Fibroblast of lung (primary cell): ENCODE measurements around the gene PDAP1. TPM values are rescaled to one million over a fixed set of nuclear protein-coding genes. Genes with fewer than 3 reads are reported as not detected.

ENCODE experiments used
- DNase-seq, 2 donors: peaks; one replicate each; pipeline versions ENCODE4 v3.0.0 to v3.0.0-alpha.2; 2010; ENCODE audit warnings: low read depth in 2 of 2
- H2AFZ ChIP-seq: 2 replicates; pipeline ENCODE4 v1.5.1; 2012; ENCODE audit warnings: low read length, control low read depth, inconsistent platforms
- H3K27ac ChIP-seq: 2 replicates; pipeline ENCODE4 v1.5.1; 2011; ENCODE audit warnings: low read length, control low read depth; ENCODE audit not compliant: insufficient read depth
- H3K27me3 ChIP-seq: 2 replicates; pipeline ENCODE4 v1.5.1; 2011; ENCODE audit warnings: mild to moderate bottlenecking, low read length; ENCODE audit not compliant: control insufficient read depth, insufficient read depth
- H3K36me3 ChIP-seq: 2 replicates; pipeline ENCODE4 v1.5.1; 2011; ENCODE audit warnings: low read length; ENCODE audit not compliant: control insufficient read depth, insufficient read depth
- H3K4me1 ChIP-seq: 2 replicates; pipeline ENCODE4 v1.5.1; 2011; ENCODE audit warnings: low read length; ENCODE audit not compliant: control insufficient read depth, insufficient read depth; ENCODE audit errors: extremely low read depth
- H3K4me2 ChIP-seq: 2 replicates; pipeline ENCODE4 v1.5.1; 2011; ENCODE audit warnings: low read length, control low read depth; ENCODE audit not compliant: insufficient read depth; ENCODE audit errors: extremely low read depth
- H3K4me3 ChIP-seq, 4 experiments: fragments of 200-600 bp in 1 of 4; sonication (generic) in 1 of 4; replicated peaks in 1 of 4; 2 replicates each; pipeline ENCODE4 v1.5.1; 2011 to 2016; ENCODE audit warnings: low read length in 4 of 4, low read depth in 3 of 4, mild to moderate bottlenecking in 3 of 4, control low read depth in 2 of 4, inconsistent platforms in 1 of 4, mixed read lengths in 1 of 4; ENCODE audit not compliant: insufficient read depth in 1 of 4; ENCODE audit errors: control extremely low read depth in 1 of 4
- H3K79me2 ChIP-seq: 2 replicates; pipeline ENCODE4 v1.5.1; 2012; ENCODE audit warnings: mild to moderate bottlenecking, low read length, inconsistent platforms; ENCODE audit not compliant: control insufficient read depth, insufficient read depth
- H3K9ac ChIP-seq: 2 replicates; pipeline ENCODE4 v1.5.1; 2011; ENCODE audit warnings: mild to moderate bottlenecking, low read length, control low read depth; ENCODE audit not compliant: insufficient read depth
- H3K9me3 ChIP-seq: 2 replicates; pipeline ENCODE4 v1.5.1; 2012; ENCODE audit warnings: low read depth, low read length; ENCODE audit not compliant: control insufficient read depth, insufficient read depth
- H4K20me1 ChIP-seq: 2 replicates; pipeline ENCODE4 v1.5.1; 2011; ENCODE audit warnings: low read length; ENCODE audit not compliant: control insufficient read depth, insufficient read depth; ENCODE audit errors: extremely low read depth
- EZH2 ChIP-seq: IDR thresholded peaks from 2 replicates; pipeline ENCODE4 v1.5.1; 2012; ENCODE audit warnings: low read length, control low read depth, mild to moderate bottlenecking; ENCODE audit errors: missing control alignments
- polyA plus RNA-seq, 2 donors: library from polyadenylated mRNA; depleted of rRNA in 1 of 2; stranded (reverse) in 1 of 2; unstranded in 1 of 2; fragments of >200 nt; gene quantifications; 2 replicates each; pipeline ENCODE4 v1.2.1, GENCODE V29; 2011 to 2012; ENCODE audit warnings: missing spikeins in 1 of 2
- total RNA-seq: library from RNA; depleted of rRNA; stranded (reverse); fragments of >200 nt; gene quantifications from 2 replicates; pipeline ENCODE4 v1.2.1, GENCODE V29; 2014
- TF ChIP-seq, protein P1 (sequence below), 2 donors: IDR thresholded peaks in 1 of 2; conservative IDR thresholded peaks in 1 of 2; 1 replicate in 1 of 2; 2 replicates in 1 of 2; pipeline ENCODE4 v1.5.1; 2011 to 2012; ENCODE audit warnings: low read length in 2 of 2, control low read depth in 1 of 2, inconsistent platforms in 1 of 2, low read depth in 1 of 2, mild to moderate bottlenecking in 1 of 2

PDAP1 gene
- total and polyA plus RNA-seq, 2 donors (not counting 1 experiment from before 2014, with no cell fraction given), result 29.6 to 105 TPM

DNA sequence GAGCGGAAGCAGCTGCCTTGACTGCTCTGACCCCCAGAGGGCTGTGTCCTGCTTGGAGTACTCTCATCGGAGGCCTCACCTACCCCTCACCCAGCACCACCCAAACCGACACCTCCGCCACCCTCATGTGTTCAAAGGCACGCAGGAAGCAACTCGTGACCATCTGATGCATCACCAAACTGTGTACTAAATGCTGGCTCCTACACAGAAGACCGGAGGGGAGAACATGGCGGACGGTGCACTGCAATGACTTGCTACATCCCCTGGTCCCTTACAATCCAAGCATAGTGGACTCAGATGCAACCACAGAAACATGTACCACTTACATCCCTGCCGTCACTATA lies 3.4 kb downstream of the PDAP1 start:
- H3K4me1 ChIP-seq, result peaks cover 13% of the 10 kb centered on the region
- H3K4me3 ChIP-seq, result no peak overlapping the region
- no peak for TF ChIP-seq EZH2
- TF ChIP-seq, protein P1, sequence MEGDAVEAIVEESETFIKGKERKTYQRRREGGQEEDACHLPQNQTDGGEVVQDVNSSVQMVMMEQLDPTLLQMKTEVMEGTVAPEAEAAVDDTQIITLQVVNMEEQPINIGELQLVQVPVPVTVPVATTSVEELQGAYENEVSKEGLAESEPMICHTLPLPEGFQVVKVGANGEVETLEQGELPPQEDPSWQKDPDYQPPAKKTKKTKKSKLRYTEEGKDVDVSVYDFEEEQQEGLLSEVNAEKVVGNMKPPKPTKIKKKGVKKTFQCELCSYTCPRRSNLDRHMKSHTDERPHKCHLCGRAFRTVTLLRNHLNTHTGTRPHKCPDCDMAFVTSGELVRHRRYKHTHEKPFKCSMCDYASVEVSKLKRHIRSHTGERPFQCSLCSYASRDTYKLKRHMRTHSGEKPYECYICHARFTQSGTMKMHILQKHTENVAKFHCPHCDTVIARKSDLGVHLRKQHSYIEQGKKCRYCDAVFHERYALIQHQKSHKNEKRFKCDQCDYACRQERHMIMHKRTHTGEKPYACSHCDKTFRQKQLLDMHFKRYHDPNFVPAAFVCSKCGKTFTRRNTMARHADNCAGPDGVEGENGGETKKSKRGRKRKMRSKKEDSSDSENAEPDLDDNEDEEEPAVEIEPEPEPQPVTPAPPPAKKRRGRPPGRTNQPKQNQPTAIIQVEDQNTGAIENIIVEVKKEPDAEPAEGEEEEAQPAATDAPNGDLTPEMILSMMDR (conservative IDR thresholded peaks at IDR 0.05 in 1 of 2, IDR thresholded peaks at IDR 0.05 in 1 of 2; ENCODE audit: low read depth in 1 of 2, low read length in 2 of 2), result no peak
- H3K9me3 ChIP-seq, result no peaks in the 10 kb centered on the region
- H3K36me3 ChIP-seq, result peaks cover 15% of the 10 kb centered on the region
- H3K4me2 ChIP-seq, result no peak overlapping the region
- no peaks in the 10 kb centered on the region for H4K20me1 ChIP-seq
- no peak overlapping the region for H2AFZ ChIP-seq
- no peak overlapping the region for H3K9ac ChIP-seq
- DNase-seq, result no peak
- no peak overlapping the region for H3K27ac ChIP-seq
- no peaks in the 10 kb centered on the region for H3K27me3 ChIP-seq
- peaks cover 67% of the 10 kb centered on the region for H3K79me2 ChIP-seq

DNA sequence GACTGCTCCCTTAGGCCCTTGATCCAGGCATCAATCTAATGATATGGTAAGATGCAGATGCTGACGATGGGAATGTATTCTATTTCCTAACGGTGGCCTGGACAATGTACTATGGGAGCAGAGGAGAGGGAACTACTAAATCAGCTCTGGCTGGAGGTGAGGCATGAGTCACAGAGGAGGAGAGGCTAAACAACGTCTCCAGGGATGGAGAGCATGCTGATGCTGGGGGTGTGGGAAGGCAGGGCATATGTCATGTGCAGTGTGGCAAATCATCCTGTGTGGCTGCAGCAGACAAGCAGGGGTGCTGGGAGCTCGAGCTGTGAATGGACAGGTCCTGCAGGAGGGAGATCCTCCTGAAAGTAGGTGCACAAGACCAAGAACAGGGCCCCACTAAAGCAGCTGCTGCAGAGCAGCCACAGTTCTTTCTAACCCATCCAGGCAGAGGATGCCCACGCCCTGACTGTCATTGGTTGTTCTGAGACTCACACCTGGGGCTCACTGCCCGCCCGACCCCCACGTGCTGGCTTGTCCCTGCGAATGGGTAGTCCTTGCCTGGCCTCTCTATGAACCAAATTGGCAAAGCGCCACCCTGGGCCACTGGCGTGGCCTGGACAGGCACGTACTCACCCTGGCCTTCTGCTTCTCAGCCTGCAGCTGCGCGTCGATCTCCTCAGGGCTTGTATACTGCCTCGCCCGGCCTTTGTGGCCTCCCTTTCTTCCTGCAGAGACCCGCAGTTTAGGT lies 4.0 kb downstream of the PDAP1 start:
- peaks cover 62% of the 10 kb centered on the region for H3K79me2 ChIP-seq
- no peak overlapping the region for H3K27ac ChIP-seq
- TF ChIP-seq, protein P1 (conservative IDR thresholded peaks at IDR 0.05 in 1 of 2, IDR thresholded peaks at IDR 0.05 in 1 of 2; ENCODE audit: low read depth in 1 of 2, low read length in 2 of 2), result no peak
- TF ChIP-seq EZH2, result no peak
- H4K20me1 ChIP-seq, result no peaks in the 10 kb centered on the region
- DNase-seq, result peak in 1 of 2 donors; percentile 33
- no peak overlapping the region for H3K4me3 ChIP-seq
- H3K9ac ChIP-seq, result no peak overlapping the region
- peaks cover 18% of the 10 kb centered on the region for H3K36me3 ChIP-seq
- H2AFZ ChIP-seq, result no peak overlapping the region
- H3K4me2 ChIP-seq, result no peak overlapping the region
- H3K27me3 ChIP-seq, result no peaks in the 10 kb centered on the region
- no peaks in the 10 kb centered on the region for H3K9me3 ChIP-seq
- peaks cover 11% of the 10 kb centered on the region for H3K4me1 ChIP-seq

DNA sequence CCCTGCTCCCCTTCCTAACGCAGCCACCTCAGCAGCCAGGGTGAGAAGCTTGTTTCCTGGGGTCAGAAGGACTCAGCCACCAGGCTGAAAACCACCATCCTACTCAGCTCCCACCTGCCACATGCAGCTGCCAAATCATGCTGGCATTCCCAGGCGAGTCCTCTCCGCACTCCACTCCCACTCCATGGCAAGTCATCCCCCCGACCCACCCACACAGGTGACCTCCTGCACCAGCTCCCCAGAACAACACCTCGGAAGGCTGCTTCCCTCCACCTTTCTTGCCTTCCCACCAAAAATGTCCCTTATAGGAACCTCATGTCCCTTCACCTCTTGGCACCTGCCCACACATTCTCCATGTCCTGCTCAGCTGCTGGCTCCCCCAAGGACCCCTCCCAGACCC lies 4.6 kb downstream of the PDAP1 start:
- Histone ChIP-seq H3K4me3 (no peak overlapping the region), H3K9me3 (no peaks in the 10 kb centered on the region), H3K27ac (no peak overlapping the region), H3K9ac (no peak overlapping the region), H3K4me1 (peaks cover 11% of the 10 kb centered on the region), H3K27me3 (no peaks in the 10 kb centered on the region), H3K36me3 (peaks cover 20% of the 10 kb centered on the region), H3K79me2 (peaks cover 56% of the 10 kb centered on the region), H2AFZ (no peak overlapping the region), H3K4me2 (no peak overlapping the region), H4K20me1 (no peaks in the 10 kb centered on the region)
- DNase-seq, result no peak
- no peak for TF ChIP-seq EZH2
- TF ChIP-seq, protein P1 (conservative IDR thresholded peaks at IDR 0.05 in 1 of 2, IDR thresholded peaks at IDR 0.05 in 1 of 2; ENCODE audit: low read depth in 1 of 2, low read length in 2 of 2), result no peak
